ENCODE data around the gene PLPP3.

Gene PLPP3

GRCh38 chr1:56517404-56518130 is 61.8 kb downstream of the PLPP3 start:
- DNase-seq, result no peak

GRCh38 chr1:56516539-56517252 is 62.7 kb downstream of the PLPP3 start:
- DNase-seq, result no peak

DNA sequence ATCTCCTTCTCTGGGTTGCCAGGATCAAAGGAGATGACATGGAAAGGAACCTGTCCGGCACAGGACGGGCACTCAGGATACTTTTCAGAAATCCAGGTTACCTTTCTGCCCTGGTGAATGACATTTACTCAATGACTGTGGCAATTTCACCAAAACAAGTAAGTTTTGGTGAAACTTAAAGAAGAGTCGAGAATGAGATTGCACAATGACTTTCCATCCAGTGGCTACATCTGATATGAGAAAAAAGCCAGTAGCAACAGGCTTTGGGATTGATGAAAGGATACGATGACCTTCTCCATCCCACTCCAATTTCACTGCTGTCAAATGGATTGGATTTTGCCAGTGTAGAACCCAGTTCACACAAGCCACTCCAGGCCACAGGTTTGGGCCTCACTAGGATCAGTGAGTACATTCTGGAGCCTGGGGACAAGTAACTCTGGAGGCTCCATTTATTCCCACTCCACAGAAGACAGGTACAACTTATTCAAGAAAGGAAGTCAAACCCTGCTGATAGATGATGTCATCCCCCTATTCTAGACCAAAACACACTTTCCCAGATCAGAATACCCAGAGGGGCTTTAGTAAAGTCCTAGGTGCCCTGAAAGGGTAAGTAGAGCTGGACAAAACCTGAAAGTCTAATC is 63.3 kb downstream of the PLPP3 start:
- no peak for DNase-seq

DNA sequence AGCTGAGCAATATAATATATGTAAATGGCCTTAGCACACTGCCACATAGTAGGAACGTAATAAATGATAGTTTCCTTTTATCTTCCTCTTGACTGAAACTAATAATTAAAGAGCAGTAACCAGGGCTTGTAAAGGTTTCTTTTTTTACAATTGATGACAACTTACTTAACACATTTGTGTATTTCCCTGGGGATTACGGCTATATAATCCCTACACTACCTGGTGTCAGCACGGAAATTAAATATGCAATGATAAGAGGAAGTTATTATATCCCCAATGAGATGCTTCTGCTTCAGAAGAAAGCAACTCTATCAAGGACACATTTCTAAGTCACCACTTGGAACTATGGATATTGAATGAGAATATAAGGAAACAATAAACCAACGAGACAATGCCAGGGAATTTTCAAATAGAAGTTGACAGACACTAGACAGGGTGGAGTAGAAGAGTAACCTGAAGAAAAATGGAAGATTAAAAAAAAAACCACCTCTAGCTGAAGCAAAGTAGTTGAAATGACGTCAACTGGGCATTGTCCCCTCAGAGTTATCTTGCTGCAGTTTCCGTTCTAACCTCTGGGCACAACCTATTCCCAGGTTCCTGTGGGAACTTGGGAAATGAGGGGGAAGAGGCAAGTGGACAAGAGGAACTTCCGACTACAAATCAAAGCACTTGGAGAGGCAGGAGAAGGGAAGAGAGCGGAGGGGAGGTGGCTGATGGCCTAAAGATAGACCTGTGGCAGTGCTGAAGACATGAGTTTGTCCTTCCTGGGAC is 66.5 kb downstream of the PLPP3 start:
- DNase-seq, result no peak

- DNase-seq, result no peak
Observed at GRCh38 chr1:56511766-56512165, 67.6 kb downstream of the PLPP3 start.

DNA sequence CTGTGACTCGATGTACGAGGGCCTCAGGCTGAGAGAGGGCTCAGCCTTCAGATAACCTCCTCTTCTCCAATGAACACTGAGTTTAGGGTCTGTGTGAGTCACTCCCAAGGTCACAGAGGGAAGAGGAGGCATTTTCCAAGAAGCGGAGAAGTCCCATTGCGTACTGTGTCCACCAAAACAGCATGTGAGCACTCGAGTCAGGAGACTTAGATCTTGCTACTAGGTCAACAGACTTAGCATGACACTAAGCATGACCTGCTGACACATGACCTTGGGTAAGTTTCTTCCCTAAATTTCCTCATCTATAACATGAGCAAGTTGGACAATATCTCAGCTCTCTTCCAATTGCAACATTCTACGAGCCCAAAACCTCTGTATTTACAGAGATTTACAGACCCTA is 68.0 kb downstream of the PLPP3 start:
- DNase-seq, result no peak

DNA sequence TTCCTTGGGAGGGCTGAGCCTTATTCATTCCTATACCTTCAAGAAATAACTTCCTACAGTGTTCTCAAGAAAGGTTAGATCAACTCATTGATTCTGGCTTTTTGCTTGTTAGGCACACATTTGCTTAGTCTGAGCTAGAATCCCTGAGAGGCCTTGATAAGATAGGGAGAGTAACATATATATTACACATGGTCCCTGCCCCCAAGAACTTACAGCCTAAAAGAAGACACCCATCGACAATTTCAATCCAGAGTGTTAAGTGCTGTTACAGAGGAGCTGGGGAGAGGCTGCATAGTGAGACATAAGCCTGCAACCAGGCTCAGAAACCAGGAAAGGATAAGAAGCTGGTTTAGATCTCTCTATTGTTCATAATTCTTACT is 68.7 kb downstream of the PLPP3 start:
- no peak for DNase-seq

DNA sequence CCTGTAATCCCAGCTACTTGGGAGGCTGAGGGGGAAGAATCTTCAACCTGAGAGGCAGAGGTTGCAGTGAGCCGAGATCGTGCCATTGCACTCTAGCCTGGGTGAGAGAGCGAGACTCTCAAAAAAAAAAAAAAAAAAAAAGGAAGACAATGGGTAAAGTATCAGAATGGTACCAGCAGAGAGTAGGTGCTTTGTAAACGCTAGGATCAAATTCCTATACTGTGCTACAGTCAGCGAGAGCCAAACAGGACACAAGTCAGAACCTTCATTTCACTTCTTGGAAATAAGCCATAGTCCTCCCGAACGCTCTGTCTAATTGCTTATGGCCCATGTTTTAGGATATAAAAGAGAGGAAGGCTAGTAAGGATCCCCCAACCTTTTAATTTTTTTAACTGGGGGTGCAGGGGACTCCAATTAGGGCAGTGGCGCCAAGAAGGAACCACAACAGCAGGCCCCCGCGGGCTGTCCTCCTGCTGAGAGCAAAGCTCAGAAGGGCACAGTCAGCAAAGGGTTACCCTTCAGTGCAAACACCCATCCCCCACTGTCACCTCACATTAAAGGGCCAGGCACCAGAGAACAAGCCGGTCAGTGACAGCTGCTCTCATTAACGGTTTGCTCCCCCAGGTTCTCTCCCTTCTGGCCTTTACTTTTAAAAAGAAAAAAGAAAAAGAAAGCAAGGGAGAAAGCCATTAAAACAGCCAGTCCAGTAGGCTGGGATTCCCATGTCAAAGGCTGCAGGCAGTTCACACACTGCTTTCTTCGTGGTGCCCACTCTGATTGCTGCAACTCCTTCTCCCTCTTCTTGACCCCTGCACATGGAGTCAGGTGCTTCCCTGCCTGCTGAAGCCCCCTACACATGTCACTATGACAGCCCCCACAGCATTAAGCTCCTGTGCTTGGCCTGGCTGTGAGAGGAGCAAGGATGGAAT is 69.4 kb downstream of the PLPP3 start:
- no peak for DNase-seq

- no peak for DNase-seq
Observed at GRCh38 chr1:56508523-56508983, 70.8 kb downstream of the PLPP3 start.

DNA sequence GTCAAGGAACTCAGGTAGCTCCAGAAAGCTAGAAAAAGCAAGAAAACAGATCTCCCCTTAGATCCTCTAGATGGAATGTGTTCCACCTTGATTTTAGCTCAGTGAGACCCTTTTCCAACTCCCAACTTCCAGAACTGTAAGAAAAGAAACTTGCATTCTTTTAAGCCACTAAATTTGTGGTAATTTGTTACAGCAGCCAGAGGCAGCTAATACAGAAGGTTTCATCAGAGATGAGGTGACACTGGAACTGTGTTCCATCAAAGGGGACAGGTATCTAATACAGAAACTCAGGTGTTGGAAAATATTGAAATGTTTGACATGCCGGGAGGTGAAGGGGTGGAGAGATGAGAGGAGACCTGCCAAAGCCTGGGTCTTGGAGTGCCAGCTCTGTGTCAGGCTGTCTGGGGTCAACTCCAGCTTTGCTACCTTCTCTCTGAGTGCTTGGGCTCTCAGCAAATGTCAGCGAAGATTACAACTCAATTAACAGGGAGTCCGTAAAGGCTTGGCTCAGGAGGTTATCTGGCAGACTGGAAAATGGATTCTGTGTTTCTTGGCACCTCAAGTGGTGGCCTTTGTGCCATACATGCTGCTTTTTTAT is 71.3 kb downstream of the PLPP3 start:
- no peak for DNase-seq

DNA sequence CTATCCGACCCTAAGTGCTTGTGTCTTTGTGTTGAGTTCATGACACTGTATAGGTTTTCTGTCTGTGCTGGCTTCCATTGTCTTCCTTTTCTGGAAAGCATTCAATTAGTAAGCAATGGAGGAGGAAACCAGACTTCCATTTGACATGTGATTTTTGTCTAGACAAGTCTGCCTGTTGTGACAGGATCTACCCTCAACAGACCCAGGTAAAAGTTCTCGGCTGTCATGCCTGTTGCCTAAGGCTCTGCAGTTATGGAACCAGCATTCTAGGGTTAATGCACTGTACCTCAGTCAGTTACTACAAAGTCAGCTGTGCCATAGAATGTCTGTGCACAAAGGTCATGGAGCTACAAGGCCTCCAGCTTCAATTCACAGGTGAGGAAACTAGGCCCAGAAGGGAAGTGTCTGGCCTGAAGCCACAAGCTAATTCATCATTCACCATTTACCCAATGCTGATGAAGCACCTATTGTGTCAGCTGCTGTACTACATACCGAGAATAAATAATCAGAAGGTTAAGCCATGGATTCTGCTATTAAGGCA is 72.3 kb downstream of the PLPP3 start:
- DNase-seq, result no peak

DNA sequence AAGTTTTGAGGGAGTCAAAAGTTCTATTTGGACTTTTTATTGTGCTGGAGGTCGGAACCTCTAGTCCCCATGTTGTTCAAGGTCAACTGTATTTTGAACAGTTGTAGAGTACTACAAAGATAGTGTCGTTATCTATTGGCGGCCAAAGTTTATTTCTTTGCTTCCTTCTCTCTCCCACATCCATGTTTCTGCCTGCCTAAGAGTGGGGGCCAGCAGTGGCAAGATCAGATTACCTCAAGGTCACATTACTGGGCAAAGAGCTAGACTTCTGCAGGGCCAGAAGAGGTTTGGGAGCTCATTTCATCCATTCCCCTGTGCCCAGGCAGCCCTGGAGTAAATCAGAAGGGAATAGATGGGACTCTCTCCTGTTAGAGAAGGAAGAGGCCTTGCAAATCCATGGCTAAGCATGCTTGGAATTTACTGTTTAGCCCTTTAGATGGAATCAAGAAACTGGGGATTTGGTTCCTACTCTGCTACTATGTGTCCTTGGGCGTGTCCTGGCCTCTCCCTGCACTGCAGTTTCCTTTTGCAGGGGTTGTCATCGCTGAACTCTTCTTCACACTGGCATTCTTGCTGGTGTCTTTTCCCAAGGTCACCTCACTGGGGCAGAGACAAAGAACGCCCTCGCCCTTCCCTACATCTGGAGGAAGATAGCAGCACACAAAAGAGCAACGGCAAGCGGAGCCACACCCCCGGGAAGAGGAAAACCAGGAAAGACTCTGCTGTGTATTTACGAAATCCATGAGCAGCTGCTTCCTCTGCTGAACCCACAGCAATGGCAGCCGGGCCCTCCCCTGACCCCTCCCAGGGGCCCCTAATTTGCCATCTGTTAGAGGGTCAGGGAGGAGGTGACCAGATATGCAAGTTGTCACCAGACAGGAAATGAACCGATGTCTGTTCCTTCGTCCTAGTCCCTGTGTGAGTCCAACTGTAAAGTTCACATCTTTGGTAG is 73.3 kb downstream of the PLPP3 start:
- no peak for DNase-seq

- no peak for DNase-seq
Observed at GRCh38 chr1:56502700-56503245, 76.6 kb downstream of the PLPP3 start.

GRCh38 chr1:56501888-56502287 is 77.5 kb downstream of the PLPP3 start:
- no peak for DNase-seq

GRCh38 chr1:56501426-56501825 is 77.9 kb downstream of the PLPP3 start:
- no peak for DNase-seq

DNA sequence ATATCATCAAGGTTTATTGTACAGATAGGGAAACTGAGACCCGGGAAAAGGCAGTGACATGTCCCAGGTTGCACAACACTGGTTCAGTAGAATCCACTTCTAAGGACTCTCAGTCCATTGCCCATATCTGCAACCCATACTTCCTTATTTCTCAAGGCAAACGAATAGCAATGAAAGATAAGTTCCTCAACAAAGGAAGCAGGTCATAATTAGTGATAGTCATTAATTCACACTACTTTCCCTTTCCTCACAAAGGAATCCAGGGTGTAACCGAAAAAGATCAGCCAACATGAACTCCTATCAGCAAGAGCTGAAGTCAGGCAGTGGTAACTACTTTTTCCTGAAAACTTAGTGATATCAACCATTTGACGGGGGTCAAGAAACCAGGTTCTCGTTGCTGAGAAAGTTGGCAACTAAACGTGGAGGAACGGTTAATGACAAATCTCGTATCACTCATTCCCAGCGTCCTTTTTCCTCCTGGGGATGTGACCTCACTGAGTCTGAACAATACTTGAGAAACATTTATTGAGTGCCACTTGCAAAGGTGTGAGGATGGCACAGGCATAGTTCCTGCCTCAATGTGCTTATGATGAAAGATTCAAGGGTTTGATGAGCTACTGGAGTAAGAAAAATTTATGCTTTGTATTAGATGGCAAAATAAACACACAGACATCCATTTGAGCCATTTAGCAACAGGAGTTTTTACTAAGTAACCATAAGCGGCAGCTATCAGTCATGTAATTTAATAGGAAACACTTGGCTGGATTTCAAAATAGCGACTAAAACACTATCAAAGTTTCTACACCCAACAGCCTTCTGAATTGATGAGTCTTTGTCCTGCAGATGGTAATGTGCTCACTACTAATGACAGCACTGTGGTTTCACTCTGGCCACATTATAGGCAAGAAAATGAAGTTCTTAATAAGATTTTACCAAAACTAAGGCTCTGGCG is 82.3 kb downstream of the PLPP3 start:
- DNase-seq, result no peak

- DNase-seq, result no peak
Observed at GRCh38 chr1:56496158-56496557, 83.2 kb downstream of the PLPP3 start.

DNA sequence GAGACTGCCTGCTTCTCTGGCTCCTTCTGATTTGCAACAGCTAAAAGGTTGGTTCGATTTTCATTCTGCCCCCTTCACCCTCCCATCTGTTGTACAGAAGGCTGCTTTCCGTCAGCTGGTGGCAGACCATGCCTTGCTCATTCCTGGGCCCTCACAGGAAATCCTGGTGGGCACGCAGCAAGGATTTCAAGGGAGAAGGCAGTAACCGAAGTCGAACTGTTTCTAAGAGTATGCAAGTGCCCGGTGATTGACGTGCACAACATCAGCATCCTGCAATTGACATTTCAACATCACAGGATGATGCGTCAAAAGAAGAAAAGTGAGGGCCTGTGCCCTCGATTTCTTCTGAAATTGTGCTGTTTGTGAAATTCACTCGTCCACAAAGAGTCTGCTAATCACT is 83.8 kb downstream of the PLPP3 start:
- no peak for DNase-seq

- DNase-seq, result no peak
Observed at GRCh38 chr1:56494306-56494705, 85.1 kb downstream of the PLPP3 start.
